HG03469 (cell line): Measurements from ENCODE around the gene SUGCT.

Source experiments
- ATAC-seq: cut with Tn5 transposase; IDR thresholded peaks from one replicate; pipeline ENCODE4 v1.9.1; 2021; ENCODE audit warnings: mild to moderate bottlenecking, moderate library complexity, moderate number of reproducible peaks; ENCODE audit not compliant: unreplicated experiment

SUGCT gene

GRCh38 chr7:40840990-40841389 lies 706.2 kb downstream of the SUGCT start:
- no peak for ATAC-seq

- no peak for ATAC-seq
Observed at GRCh38 chr7:40842641-40843040, 707.8 kb downstream of the SUGCT start.

GRCh38 chr7:40843338-40843985 lies 708.7 kb downstream of the SUGCT start:
- no peak for ATAC-seq

- ATAC-seq = no peak
Observed at GRCh38 chr7:40845943-40846342, 711.1 kb downstream of the SUGCT start.

- no peak for ATAC-seq
Observed at GRCh38 chr7:40847921-40848320, 713.1 kb downstream of the SUGCT start.

- no peak for ATAC-seq
Observed at GRCh38 chr7:40848541-40849221, 713.9 kb downstream of the SUGCT start.

GRCh38 chr7:40850017-40850416 lies 715.2 kb downstream of the SUGCT start:
- no peak for ATAC-seq

GRCh38 chr7:40851001-40851400 lies 716.2 kb downstream of the SUGCT start:
- ATAC-seq = no peak

- no peak for ATAC-seq
Observed at GRCh38 chr7:40859076-40859475, 724.3 kb downstream of the SUGCT start.

GRCh38 chr7:40859965-40860543 lies 725.2 kb downstream of the SUGCT start:
- ATAC-seq = no peak

GRCh38 chr7:40865441-40866233 lies 730.8 kb downstream of the SUGCT start:
- no peak for ATAC-seq

- ATAC-seq = no peak
Observed at GRCh38 chr7:40866601-40867000, 731.8 kb downstream of the SUGCT start.

GRCh38 chr7:40870108-40870507 lies 735.3 kb downstream of the SUGCT start:
- no peak for ATAC-seq

GRCh38 chr7:40873248-40873647 lies 738.4 kb downstream of the SUGCT start:
- ATAC-seq = no peak

- ATAC-seq = no peak
Observed at GRCh38 chr7:40874756-40875155, 740.0 kb downstream of the SUGCT start.

- ATAC-seq = no peak
Observed at GRCh38 chr7:40876601-40877000, 741.8 kb downstream of the SUGCT start.

GRCh38 chr7:40879941-40880543 lies 745.2 kb downstream of the SUGCT start:
- ATAC-seq = no peak

GRCh38 chr7:40880581-40880980 lies 745.8 kb downstream of the SUGCT start:
- ATAC-seq = no peak

GRCh38 chr7:40881405-40881926 lies 746.7 kb downstream of the SUGCT start:
- ATAC-seq = no peak

GRCh38 chr7:40882071-40882658 lies 747.4 kb downstream of the SUGCT start:
- ATAC-seq = no peak
